Activated naive CD4-positive, alpha-beta T cell treated with anti-CD3 and anti-CD28 coated beads, Interleukin-2, amount 50 U/mL, for 24 hours (primary cell): ENCODE data around the gene ITPR1.
A peak's percentile ranks its signal among the peaks of the same experiment; 100 is the strongest.

ENCODE experiments used
- H3K27ac Mint-ChIP-seq: one replicate; pipeline ENCODE4 v1.8.0; 2021; ENCODE audit warnings: mild to moderate bottlenecking, mixed read lengths
- H3K27me3 Mint-ChIP-seq: one replicate; pipeline ENCODE4 v1.8.0; 2021; ENCODE audit warnings: mixed read lengths
- H3K36me3 Mint-ChIP-seq: one replicate; pipeline ENCODE4 v1.8.0; 2021; ENCODE audit warnings: mixed read lengths
- H3K4me1 Mint-ChIP-seq: one replicate; pipeline ENCODE4 v1.8.0; 2021; ENCODE audit warnings: mixed read lengths
- H3K4me3 Mint-ChIP-seq: one replicate; pipeline ENCODE4 v1.8.0; 2021; ENCODE audit warnings: mild to moderate bottlenecking, mixed read lengths
- H3K9me3 Mint-ChIP-seq: one replicate; pipeline ENCODE4 v1.8.0; 2021; ENCODE audit warnings: mixed read lengths

The ITPR1 gene

DNA sequence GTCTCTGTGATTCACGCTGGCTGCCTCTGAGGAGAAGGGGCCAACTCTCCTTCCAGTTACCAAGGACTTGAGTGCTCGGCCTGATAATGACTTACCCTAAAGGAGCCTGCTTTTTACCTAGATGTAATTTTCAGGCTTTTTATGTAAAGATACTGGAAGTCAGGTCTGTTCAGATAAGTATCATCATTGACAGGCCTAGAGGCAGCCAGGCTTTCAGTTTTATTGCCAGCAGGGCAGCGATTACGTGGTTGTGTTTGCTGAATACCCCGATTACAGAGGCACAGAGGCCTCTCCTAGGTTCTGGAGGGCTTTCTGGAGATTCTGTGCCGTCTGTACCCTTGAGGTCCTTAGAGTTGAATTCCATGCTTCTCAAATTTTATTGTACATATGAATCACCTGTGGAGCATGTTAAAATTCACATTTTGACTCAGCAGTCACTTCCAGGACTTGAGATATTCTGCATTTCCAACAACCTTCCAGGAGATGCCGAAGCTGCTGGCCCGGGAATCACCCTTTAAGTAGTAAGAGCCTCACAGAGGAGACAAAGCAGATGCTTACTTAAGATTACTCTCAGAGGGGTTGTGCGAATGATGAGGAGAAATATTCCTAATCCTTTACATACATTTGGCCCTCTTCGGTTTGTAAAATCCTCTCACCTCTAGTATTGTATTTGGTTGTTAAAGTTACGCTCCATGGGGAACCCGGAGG, 326.0 kb downstream of the ITPR1 start:
- Mint-ChIP-seq H3K27me3 (no peaks in the 10 kb centered on the region), H3K4me1 (peaks cover 47% of the 10 kb centered on the region)

DNA sequence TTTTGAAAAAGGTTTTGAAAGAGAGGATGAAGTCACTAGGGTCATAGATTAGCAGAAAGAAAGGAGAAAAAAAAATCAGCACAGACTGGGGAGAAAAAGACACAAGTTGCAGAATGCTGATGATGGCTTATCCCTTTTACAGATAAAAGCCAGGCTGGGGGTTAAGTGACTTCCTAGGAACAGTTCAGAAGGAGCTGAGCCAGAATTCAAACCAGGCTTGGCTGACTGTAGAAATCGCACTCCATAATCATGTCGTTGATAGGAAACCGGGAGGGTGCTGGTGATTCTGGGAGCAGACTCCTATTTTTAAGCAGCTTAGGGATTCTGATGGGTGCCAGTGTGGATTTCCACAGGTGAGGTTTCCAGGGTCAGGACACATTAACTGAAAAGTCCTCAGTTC, 326.6 kb downstream of the ITPR1 start:
- Mint-ChIP-seq H3K4me3 (no peak overlapping the region), H3K27me3 (no peaks in the 10 kb centered on the region), H3K27ac (peak overlapping the region; percentile 94), H3K4me1 (peaks cover 53% of the 10 kb centered on the region), H3K36me3 (peaks cover 37% of the 10 kb centered on the region), H3K9me3 (no peaks in the 10 kb centered on the region)

More for the DNA sequence above, 326.0 kb downstream of the ITPR1 start:
- Mint-ChIP-seq H3K27ac (peak overlapping the region; percentile 94), H3K9me3 (no peaks in the 10 kb centered on the region), H3K36me3 (peaks cover 38% of the 10 kb centered on the region), H3K4me3 (no peak overlapping the region)

DNA sequence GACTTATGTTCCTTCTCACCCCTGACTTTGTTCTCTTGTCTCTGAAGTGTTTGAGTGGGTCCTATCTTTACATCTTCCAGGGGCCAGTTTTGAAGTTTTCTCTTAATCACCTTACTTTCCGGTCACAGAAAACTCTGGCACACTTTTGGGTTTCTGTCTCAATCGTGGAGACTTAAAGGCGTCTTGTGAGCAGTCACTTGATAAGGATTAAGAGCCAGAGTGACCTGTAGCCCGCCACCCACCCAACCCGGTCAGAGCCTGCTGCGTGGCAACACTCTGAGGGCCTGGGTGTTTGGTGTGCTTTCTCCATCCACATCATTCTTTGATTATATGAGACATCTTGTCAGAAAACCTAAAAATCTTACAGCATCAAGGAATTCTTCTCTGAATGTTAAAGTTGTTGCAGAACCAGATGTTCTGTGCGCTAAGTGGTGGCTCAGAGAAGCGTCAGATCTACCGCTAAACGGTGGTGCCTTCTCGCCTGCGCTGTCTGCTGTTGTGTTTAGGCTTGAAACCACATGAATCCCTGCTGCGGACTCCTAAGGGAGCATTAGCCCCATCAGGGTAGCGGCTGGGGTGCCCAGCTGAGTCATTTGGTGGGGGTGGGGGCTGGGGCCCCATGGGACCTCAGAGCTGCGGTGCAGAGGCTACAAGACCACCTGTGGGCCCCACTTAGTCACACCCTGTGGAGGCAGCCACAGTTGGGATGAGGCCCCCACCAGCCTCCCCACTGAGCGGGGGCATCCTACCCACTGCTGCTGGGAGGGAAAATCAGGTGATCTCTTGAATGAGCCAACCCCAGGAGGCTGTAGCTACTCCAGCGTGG, 327.4 kb downstream of the ITPR1 start:
- Mint-ChIP-seq H3K4me3 (peak overlapping the region; percentile 31), H3K9me3 (no peaks in the 10 kb centered on the region), H3K27ac (peak overlapping the region; percentile 91), H3K4me1 (peaks cover 61% of the 10 kb centered on the region), H3K27me3 (no peaks in the 10 kb centered on the region), H3K36me3 (peaks cover 33% of the 10 kb centered on the region)

DNA sequence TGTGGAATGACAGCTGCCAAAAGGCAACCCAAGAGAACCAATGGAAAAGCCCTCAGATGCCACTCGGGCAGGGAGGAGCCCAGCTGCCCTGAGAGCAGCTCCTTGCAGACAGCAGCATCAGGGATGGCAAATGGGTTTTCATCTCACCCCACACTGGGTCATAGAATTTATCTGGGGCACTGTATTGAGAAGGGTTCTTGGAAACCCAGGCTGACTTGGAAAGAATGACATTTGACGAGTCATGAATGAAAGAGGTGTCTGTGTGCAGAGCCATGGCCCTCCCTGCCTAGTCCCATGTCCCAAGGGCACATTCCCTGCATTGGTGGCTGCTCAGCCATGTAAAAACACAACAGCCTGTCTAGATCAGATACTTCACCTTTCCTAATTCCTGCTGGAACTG, 328.2 kb downstream of the ITPR1 start:
- no peaks in the 10 kb centered on the region for H3K9me3 Mint-ChIP-seq
- peaks cover 69% of the 10 kb centered on the region for H3K4me1 Mint-ChIP-seq
- peaks cover 28% of the 10 kb centered on the region for H3K36me3 Mint-ChIP-seq
- H3K27ac Mint-ChIP-seq, result peak overlapping the region; percentile 91
- H3K4me3 Mint-ChIP-seq, result peak overlapping the region; percentile 49
- no peaks in the 10 kb centered on the region for H3K27me3 Mint-ChIP-seq

GRCh38 chr3:4821975-4822374, 328.8 kb downstream of the ITPR1 start:
- Mint-ChIP-seq H3K4me3 (peak overlapping the region; percentile 49), H3K36me3 (peaks cover 25% of the 10 kb centered on the region), H3K9me3 (no peaks in the 10 kb centered on the region), H3K27me3 (no peaks in the 10 kb centered on the region), H3K4me1 (peaks cover 75% of the 10 kb centered on the region), H3K27ac (peak overlapping the region; percentile 91)

- Mint-ChIP-seq H3K9me3 (no peaks in the 10 kb centered on the region), H3K27me3 (no peaks in the 10 kb centered on the region), H3K27ac (peak overlapping the region; percentile 91), H3K4me1 (peaks cover 81% of the 10 kb centered on the region), H3K4me3 (peak overlapping the region; percentile 49), H3K36me3 (peaks cover 21% of the 10 kb centered on the region)
Observed at GRCh38 chr3:4822568-4822967, 329.4 kb downstream of the ITPR1 start.

- H3K4me1 Mint-ChIP-seq, result peaks cover 89% of the 10 kb centered on the region
- peak overlapping the region; percentile 75 for H3K27ac Mint-ChIP-seq
- no peaks in the 10 kb centered on the region for H3K9me3 Mint-ChIP-seq
- H3K27me3 Mint-ChIP-seq, result no peaks in the 10 kb centered on the region
- H3K4me3 Mint-ChIP-seq, result peak overlapping the region; percentile 56
- H3K36me3 Mint-ChIP-seq, result peaks cover 16% of the 10 kb centered on the region
Observed at GRCh38 chr3:4823385-4823784, 330.2 kb downstream of the ITPR1 start.

DNA sequence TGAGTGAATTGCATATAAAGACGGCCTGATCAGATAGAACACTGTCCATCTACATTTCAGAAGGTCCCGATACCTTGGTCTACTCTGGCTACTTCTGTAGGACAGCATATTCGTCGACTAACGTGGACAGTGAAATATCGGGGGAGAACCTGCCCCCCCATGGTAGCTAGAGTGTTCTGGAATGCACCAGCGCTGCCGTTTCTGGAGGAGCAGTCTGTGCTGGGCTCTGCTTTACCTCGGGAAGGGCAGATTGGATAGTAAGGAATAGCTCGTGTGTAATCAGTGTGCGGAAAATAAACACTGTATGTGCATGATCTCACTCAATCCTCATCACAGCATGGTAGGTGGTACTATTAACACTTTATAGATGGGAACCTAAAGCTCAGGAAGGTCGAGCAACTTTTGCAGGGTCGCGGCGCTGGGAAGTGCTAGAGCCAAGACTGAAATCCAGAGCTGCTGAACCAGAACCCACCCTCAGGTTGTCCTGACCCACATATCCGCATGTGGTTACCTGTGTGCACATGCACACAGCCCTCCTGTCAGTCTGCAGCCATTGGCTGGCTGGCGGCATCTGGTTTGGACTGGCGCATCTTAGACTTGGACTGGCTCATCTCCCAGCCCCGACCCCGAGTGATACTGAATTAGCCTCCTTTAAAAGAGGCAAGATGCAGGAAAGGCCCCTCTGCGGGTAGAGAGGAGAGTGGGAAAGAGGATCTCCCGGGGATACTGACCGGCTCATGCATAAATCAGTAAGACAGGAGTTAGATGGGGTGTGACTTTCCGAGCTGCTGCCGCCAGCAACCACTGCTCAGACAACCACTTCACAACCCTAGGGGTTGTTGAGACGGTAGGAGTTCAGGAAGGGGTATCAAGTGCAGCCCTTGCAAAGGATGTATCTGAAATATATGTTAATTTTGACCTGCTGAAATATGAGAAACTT, 331.1 kb downstream of the ITPR1 start:
- H3K4me1 Mint-ChIP-seq, result peaks cover 98% of the 10 kb centered on the region
- no peaks in the 10 kb centered on the region for H3K9me3 Mint-ChIP-seq
- H3K36me3 Mint-ChIP-seq, result peaks cover 16% of the 10 kb centered on the region
- H3K27me3 Mint-ChIP-seq, result no peaks in the 10 kb centered on the region
- H3K4me3 Mint-ChIP-seq, result peak overlapping the region; percentile 80
- peak overlapping the region; percentile 87 for H3K27ac Mint-ChIP-seq

- H3K9me3 Mint-ChIP-seq, result no peaks in the 10 kb centered on the region
- H3K27me3 Mint-ChIP-seq, result no peaks in the 10 kb centered on the region
- peak overlapping the region; percentile 87 for H3K27ac Mint-ChIP-seq
- peaks cover 13% of the 10 kb centered on the region for H3K36me3 Mint-ChIP-seq
- peaks cover 98% of the 10 kb centered on the region for H3K4me1 Mint-ChIP-seq
- H3K4me3 Mint-ChIP-seq, result peak overlapping the region; percentile 80
Observed at GRCh38 chr3:4824926-4825325, 331.8 kb downstream of the ITPR1 start.

DNA sequence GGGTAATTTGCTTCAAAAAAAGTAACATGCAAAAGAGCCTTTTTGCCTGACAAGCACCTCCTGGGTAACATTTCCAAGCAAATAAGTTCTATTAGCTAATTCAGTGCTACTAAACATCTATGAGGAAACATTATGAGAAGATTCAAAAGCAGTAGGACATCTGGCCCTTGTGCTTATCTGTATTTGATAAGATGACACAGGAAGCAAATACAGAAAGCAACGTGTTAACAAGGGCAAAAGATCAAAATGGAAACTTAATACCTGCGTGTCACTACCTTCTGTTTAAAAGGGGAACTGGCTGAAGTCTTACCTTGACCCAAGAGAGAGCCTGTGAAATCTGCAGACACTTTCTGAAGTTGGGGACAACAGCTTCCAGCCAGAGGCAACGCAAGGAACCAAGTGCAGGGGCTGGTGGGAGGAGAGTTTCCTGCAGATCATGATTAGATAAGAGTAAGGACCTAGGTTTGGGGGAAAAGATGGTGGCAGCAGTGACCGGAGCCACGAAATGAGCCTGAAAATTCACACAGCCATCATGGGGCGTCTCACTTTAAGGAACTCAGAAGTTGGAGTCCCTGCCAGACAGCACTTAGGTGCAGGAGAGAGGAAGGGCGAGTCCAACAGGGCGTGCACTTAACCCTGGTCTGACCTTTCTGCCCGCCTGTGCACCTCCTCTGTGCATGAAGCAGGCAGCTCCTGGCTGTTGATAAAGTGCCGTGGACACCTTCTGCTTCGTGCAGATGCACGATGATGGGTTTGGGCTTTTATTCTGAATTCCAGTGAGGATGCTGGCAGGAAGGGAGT, 332.5 kb downstream of the ITPR1 start:
- Mint-ChIP-seq H3K36me3 (peaks cover 16% of the 10 kb centered on the region), H3K27me3 (no peaks in the 10 kb centered on the region), H3K27ac (peak overlapping the region; percentile 81), H3K9me3 (peaks cover 2% of the 10 kb centered on the region), H3K4me3 (peak overlapping the region; percentile 80), H3K4me1 (peaks cover 96% of the 10 kb centered on the region)

DNA sequence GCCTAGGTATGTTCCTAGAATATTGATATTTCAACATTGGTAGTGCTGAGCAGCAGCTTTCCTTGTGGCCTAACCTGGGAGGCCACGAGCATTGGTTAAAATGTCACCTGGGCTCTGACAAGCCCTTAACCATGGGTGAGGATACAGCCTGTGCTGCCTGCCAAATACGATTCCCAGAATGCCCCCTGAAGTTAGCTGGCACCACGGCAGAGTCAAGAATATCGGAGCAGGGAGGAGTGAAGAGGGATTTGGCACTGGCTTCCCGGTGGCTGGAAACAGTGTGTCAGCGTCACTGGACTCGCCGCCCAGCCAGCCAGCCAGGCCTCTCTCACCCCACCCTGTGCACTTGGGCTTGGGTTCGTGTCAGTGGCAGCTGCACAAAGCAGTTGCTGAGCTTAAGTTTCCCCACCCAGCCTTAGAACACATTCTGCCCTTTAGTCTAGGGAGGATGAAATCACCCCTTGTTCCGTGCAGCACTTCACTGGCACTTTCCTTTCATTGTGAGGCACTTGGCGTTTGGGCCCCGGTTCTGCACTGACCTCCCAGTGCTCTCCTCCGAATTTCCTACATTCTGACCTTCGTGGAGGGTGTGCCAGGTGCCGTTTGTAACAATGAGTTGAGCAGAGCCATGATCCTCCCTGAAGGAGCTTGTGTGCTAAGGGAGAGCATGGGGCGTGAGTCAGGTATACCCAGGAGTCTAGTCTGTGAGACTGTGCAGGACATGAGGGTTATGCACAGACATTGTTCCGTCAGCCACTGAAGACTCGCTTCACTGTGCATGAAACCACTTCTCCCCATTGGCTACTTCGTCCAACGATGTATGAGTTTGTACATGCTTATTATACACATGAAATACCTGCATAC, 333.3 kb downstream of the ITPR1 start:
- peaks cover 5% of the 10 kb centered on the region for H3K9me3 Mint-ChIP-seq
- peaks cover 18% of the 10 kb centered on the region for H3K36me3 Mint-ChIP-seq
- H3K4me3 Mint-ChIP-seq, result peak overlapping the region; percentile 80
- H3K27me3 Mint-ChIP-seq, result no peaks in the 10 kb centered on the region
- H3K4me1 Mint-ChIP-seq, result peaks cover 96% of the 10 kb centered on the region
- peak overlapping the region; percentile 81 for H3K27ac Mint-ChIP-seq

DNA sequence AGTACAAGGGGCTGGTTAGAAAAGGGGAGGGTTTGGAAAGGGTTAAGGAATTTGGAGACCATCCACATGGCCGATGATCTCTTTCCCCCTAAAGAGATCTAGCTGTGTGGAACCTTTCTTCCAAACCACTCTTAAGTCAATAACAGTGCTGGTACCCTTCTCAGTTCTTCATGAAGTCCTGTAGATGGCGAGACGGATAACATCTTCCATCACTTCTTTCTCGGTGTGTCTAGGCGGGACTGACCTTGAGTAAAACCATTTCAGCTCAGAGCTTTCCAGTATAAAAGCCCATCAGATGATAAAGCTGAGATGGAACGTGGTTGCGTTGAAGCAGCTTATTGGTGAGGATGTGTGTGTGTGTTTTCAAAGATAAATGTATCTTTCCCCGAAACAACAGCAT, 334.6 kb downstream of the ITPR1 start:
- Mint-ChIP-seq H3K27me3 (no peaks in the 10 kb centered on the region), H3K4me3 (no peak overlapping the region), H3K27ac (peak overlapping the region; percentile 76), H3K4me1 (peaks cover 94% of the 10 kb centered on the region), H3K9me3 (peaks cover 5% of the 10 kb centered on the region), H3K36me3 (peaks cover 15% of the 10 kb centered on the region)

DNA sequence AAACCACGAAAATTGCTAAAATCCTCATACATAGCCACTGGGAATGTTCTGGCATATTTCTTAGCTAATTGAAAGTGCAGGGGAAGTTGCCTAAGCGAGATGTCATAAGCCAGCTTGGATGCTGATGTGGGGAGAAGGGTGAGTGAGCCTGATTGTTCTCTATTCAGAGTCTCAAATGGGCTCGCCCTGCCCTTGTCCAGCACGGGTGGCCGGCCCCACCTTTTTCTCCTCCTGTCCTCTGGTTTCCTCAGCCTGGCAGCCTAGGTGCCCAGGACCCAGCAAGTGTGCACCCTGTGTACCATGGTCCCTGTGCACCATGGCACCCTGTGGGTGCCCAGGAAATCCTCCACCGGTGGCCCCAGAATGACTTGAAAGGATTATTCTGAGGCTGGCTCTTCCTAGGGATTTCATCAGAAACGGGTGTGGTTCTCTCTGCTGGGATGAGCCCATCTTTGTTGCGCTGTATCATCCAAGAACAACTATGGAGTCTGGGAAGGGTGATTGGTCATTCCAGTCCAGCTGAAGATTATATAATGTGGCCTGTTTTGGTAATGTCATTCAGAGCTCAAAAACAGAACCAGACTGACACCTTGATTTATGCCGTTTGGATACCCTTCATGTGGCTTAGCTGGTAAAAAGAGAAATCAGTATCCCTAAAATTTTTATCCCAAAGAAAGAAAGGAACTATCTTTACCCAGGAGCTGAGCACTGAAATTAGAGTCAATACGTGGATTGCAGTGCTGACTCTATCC, 335.3 kb downstream of the ITPR1 start:
- peaks cover 5% of the 10 kb centered on the region for H3K9me3 Mint-ChIP-seq
- H3K36me3 Mint-ChIP-seq, result peaks cover 12% of the 10 kb centered on the region
- H3K4me1 Mint-ChIP-seq, result peaks cover 94% of the 10 kb centered on the region
- peak overlapping the region; percentile 87 for H3K27ac Mint-ChIP-seq
- no peaks in the 10 kb centered on the region for H3K27me3 Mint-ChIP-seq
- H3K4me3 Mint-ChIP-seq, result peak overlapping the region; percentile 73
